Measurements from ENCODE around the gene SPDEF. TPM values are rescaled to one million over a fixed set of nuclear protein-coding genes. Genes with fewer than 3 reads are reported as not detected.

SPDEF gene
- total RNA-seq, 1 donor from 2014 or later: not detected

- Histone ChIP-seq H3K36me3 (ENCODE audit: control insufficient read depth, insufficient read depth, low read length) (no peaks in the 10 kb centered on the region), H3K27me3 (ENCODE audit: control insufficient read depth, insufficient read depth, low read length) (peaks cover 10% of the 10 kb centered on the region), H3K4me3 (ENCODE audit: low read depth, low read length) (no peak overlapping the region)
- TF ChIP-seq CTCF (IDR thresholded peaks at IDR 0.05; ENCODE audit: insufficient read depth, low read length, poor library complexity, severe bottlenecking): no peak
- DNase-seq (ENCODE audit: low read depth): no peak
Measured at GRCh38 chr6:34551720-34552119, 4.4 kb downstream of the SPDEF start.

- no peak overlapping the region for H3K4me3 ChIP-seq (ENCODE audit: low read depth, low read length)
- H3K27me3 ChIP-seq (ENCODE audit: control insufficient read depth, insufficient read depth, low read length): peaks cover 9% of the 10 kb centered on the region
- no peaks in the 10 kb centered on the region for H3K36me3 ChIP-seq (ENCODE audit: control insufficient read depth, insufficient read depth, low read length)
- TF ChIP-seq CTCF (IDR thresholded peaks at IDR 0.05; ENCODE audit: insufficient read depth, low read length, poor library complexity, severe bottlenecking): no peak
- no peak for DNase-seq (ENCODE audit: low read depth)
Measured at GRCh38 chr6:34549804-34550202, 6.3 kb downstream of the SPDEF start.

- no peak for DNase-seq (ENCODE audit: low read depth)
- no peak overlapping the region for H3K4me3 ChIP-seq (ENCODE audit: low read depth, low read length)
- H3K27me3 ChIP-seq (ENCODE audit: control insufficient read depth, insufficient read depth, low read length): peaks cover 6% of the 10 kb centered on the region
- H3K36me3 ChIP-seq (ENCODE audit: control insufficient read depth, insufficient read depth, low read length): no peaks in the 10 kb centered on the region
- no peak for TF ChIP-seq CTCF (IDR thresholded peaks at IDR 0.05; ENCODE audit: insufficient read depth, low read length, poor library complexity, severe bottlenecking)
Measured at GRCh38 chr6:34549026-34549803, 6.9 kb downstream of the SPDEF start.

GRCh38 chr6:34547701-34548644 is 8.2 kb downstream of the SPDEF start:
- no peaks in the 10 kb centered on the region for H3K36me3 ChIP-seq (ENCODE audit: control insufficient read depth, insufficient read depth, low read length)
- DNase-seq (ENCODE audit: low read depth): no peak
- peaks cover 2% of the 10 kb centered on the region for H3K27me3 ChIP-seq (ENCODE audit: control insufficient read depth, insufficient read depth, low read length)
- no peak for TF ChIP-seq CTCF (IDR thresholded peaks at IDR 0.05; ENCODE audit: insufficient read depth, low read length, poor library complexity, severe bottlenecking)
- H3K4me3 ChIP-seq (ENCODE audit: low read depth, low read length): no peak overlapping the region

- no peaks in the 10 kb centered on the region for H3K27me3 ChIP-seq (ENCODE audit: control insufficient read depth, insufficient read depth, low read length)
- no peaks in the 10 kb centered on the region for H3K36me3 ChIP-seq (ENCODE audit: control insufficient read depth, insufficient read depth, low read length)
- DNase-seq (ENCODE audit: low read depth): no peak
- H3K4me3 ChIP-seq (ENCODE audit: low read depth, low read length): no peak overlapping the region
- no peak for TF ChIP-seq CTCF (IDR thresholded peaks at IDR 0.05; ENCODE audit: insufficient read depth, low read length, poor library complexity, severe bottlenecking)
Measured at GRCh38 chr6:34546551-34547321, 9.4 kb downstream of the SPDEF start.
